Fibroblast of pulmonary artery (primary cell): ENCODE data around the gene HP.
A peak's percentile ranks its signal among the peaks of the same experiment; 100 is the strongest.
"Not testable (repeated sequence)": the region's sequence is repeated elsewhere in the genome, so short reads cannot be mapped to it uniquely, and the experiment has no call there.

Experiments used
- DNase-seq: peaks from one replicate; pipeline ENCODE4 v3.0.0-alpha.2; 2010; ENCODE audit warnings: low read depth
- H3K4me3 ChIP-seq: replicated peaks from 2 replicates; pipeline ENCODE4 v1.5.1; 2011; ENCODE audit warnings: low read depth, mild to moderate bottlenecking, control low read depth, low read length, moderate library complexity
- TF ChIP-seq, protein P1 (sequence below): IDR thresholded peaks from 2 replicates; pipeline ENCODE4 v1.5.1; 2011; ENCODE audit warnings: mild to moderate bottlenecking, control low read depth, low read length, inconsistent platforms; ENCODE audit errors: missing control alignments

Gene HP

DNA sequence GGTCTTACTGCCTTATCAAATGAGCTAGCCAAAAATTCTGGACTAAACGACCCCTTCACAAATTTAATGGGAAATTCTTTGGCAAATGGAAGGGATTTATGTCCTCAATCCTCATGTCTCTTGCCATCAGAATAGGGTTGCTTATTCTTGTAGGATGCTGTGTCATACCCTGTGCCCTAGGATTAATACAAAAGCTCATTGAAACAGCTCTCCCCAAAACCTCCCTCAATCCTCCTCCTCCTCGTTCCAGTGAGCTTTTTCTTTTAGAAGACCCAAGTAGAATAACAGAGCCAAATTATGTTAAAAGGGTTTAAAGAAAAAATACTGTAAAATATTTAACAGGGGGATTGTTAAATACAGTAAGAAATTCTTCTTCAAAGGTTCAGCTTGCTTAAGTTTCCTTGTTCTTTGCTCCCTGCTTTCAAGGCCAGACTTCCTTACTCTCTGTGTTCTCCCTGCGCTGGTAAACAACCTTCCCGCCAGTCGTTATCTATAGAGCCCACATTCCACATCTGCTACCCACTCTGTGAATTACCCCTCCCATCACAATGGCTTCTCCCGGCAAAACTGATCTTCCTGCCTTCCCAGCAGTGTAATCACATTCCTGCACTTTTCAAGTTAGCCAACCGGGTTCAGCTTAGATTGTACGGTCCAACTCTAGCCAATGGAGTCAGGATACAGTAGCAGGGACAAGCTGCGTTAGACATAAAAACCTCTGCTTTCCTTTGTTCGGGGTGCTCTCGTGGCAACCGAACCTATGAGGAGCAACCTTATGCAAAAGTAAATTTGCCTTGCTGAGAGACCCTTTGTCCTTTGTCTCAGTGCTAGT, 18.4 kb downstream of the HP start:
- peak; percentile 62 for DNase-seq
- H3K4me3 ChIP-seq: no peak overlapping the region
- TF ChIP-seq, protein P1, sequence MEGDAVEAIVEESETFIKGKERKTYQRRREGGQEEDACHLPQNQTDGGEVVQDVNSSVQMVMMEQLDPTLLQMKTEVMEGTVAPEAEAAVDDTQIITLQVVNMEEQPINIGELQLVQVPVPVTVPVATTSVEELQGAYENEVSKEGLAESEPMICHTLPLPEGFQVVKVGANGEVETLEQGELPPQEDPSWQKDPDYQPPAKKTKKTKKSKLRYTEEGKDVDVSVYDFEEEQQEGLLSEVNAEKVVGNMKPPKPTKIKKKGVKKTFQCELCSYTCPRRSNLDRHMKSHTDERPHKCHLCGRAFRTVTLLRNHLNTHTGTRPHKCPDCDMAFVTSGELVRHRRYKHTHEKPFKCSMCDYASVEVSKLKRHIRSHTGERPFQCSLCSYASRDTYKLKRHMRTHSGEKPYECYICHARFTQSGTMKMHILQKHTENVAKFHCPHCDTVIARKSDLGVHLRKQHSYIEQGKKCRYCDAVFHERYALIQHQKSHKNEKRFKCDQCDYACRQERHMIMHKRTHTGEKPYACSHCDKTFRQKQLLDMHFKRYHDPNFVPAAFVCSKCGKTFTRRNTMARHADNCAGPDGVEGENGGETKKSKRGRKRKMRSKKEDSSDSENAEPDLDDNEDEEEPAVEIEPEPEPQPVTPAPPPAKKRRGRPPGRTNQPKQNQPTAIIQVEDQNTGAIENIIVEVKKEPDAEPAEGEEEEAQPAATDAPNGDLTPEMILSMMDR: no peak

GRCh38 chr16:72073560-72074230, 19.4 kb downstream of the HP start:
- TF ChIP-seq, protein P1: no peak
- no peak overlapping the region for H3K4me3 ChIP-seq
- peak; percentile 25 for DNase-seq

DNA sequence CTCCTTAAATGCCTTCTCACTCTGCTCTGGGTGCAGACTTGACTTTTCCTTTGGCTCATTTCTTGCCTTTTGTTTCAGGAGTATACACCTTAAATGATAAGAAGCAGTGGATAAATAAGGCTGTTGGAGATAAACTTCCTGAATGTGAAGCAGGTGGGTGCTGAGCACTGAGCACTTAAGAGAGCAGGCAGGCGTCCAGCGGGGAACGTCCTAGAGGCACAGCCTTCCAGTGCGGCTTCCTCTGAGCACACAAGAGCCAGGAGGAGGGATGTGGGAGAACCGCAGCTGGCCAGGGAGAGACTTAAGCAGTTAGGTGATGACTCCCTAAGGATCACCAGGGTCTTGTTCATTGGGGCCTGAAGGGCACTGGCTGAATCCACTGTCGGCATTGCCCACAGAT, 20.8 kb downstream of the HP start:
- DNase-seq, H3K4me3 ChIP-seq: not testable (repeated sequence)

GRCh38 chr16:72076991-72077706, 22.8 kb downstream of the HP start:
- not testable (repeated sequence) for DNase-seq

GRCh38 chr16:72083778-72084404, 29.6 kb downstream of the HP start:
- H3K4me3 ChIP-seq: no peak overlapping the region
- DNase-seq: no peak
- TF ChIP-seq, protein P1: no peak

More at GRCh38 chr16:72076991-72077706, 22.8 kb downstream of the HP start:
- not testable (repeated sequence) for H3K4me3 ChIP-seq

GRCh38 chr16:72084445-72084844, 30.1 kb downstream of the HP start:
- TF ChIP-seq, protein P1: no peak
- no peak for DNase-seq
- H3K4me3 ChIP-seq: no peak overlapping the region

- peak; percentile 11 for DNase-seq
- TF ChIP-seq, protein P1: no peak
- no peak overlapping the region for H3K4me3 ChIP-seq
Observed at GRCh38 chr16:72085002-72085401, 30.7 kb downstream of the HP start.
